Breast epithelium (tissue), 4 donors: Measurements from ENCODE around the gene STX5. TPM values are rescaled to one million over a fixed set of nuclear protein-coding genes. Genes with fewer than 3 reads are reported as not detected.

Source experiments
- DNase-seq, 2 donors: peaks; one replicate each; pipeline ENCODE4 v3.0.0-alpha.2; 2019; ENCODE audit warnings: low spot score in 2 of 2
- H3K27ac ChIP-seq, 2 donors: fragments of 200-600 bp; sonication (generic) in 1 of 2; one replicate each; pipeline ENCODE4 v1.5.1; 2016 to 2019; ENCODE audit warnings: mild to moderate bottlenecking in 1 of 2
- H3K27me3 ChIP-seq, 2 donors: fragments of 200-600 bp; sonication (generic) in 1 of 2; one replicate each; pipeline versions ENCODE4 v1.5.1 to v1.6.0; 2017 to 2019; ENCODE audit warnings: control low read depth in 1 of 2, mild to moderate bottlenecking in 1 of 2
- H3K36me3 ChIP-seq: fragments of 200-600 bp; one replicate; pipeline ENCODE4 v1.5.1; 2019
- H3K4me1 ChIP-seq, 2 donors: fragments of 200-600 bp; sonication (generic); one replicate each; pipeline ENCODE4 v1.5.1; 2016 to 2019; ENCODE audit warnings: control low read depth in 1 of 2
- H3K4me3 ChIP-seq, 3 donors: fragments of 200-600 bp; sonication (generic); 1 replicate in 2 of 3; 2 replicates in 1 of 3; pipeline ENCODE4 v1.5.1; 2016 to 2019; ENCODE audit warnings: mild to moderate bottlenecking in 3 of 3, moderate library complexity in 2 of 3
- H3K9me3 ChIP-seq, 2 donors: fragments of 200-600 bp; sonication (generic) in 1 of 2; one replicate each; pipeline ENCODE4 v1.5.1; 2016 to 2019; ENCODE audit warnings: control low read depth in 1 of 2
- CTCF ChIP-seq, 3 donors: fragments of 450-650 bp; IDR thresholded peaks; one replicate each; pipeline ENCODE4 v1.5.1; 2016 to 2017; ENCODE audit warnings: antibody characterized with exemption in 3 of 3, mild to moderate bottlenecking in 3 of 3, moderate library complexity in 3 of 3
- POLR2A ChIP-seq: fragments of 450-650 bp; IDR thresholded peaks from one replicate; pipeline ENCODE4 v1.6.1; 2016; ENCODE audit warnings: antibody characterized with exemption, mild to moderate bottlenecking, moderate library complexity
- POLR2AphosphoS5 ChIP-seq, 3 donors: sonication (generic); formaldehyde crosslinking; IDR thresholded peaks; one replicate each; pipeline ENCODE4 v1.6.1; 2017; ENCODE audit warnings: antibody characterized with exemption in 3 of 3
- intact Hi-C: fragments of 100-400 bp; cut with DNase I; formaldehyde crosslinking; loops from one replicate; pipeline ENCODE4 v1.15.1; 2023; ENCODE audit warnings: low total_unique reads
- total RNA-seq, 3 donors: library from RNA; depleted of rRNA; stranded (reverse); fragments of >200 nt; gene quantifications; one replicate each; pipeline ENCODE4 v1.1.0, GENCODE V29; 2016

STX5 gene
- total RNA-seq, 3 donors from 2014 or later = 30.8 to 42.3 (median 34.2) TPM

GRCh38 chr11:62816557-62816956 is 15.3 kb downstream of the STX5 start:
- H3K4me3 ChIP-seq = no peak overlapping the region
- H3K9me3 ChIP-seq = no peaks in the 10 kb centered on the region
- no peak for DNase-seq
- TF ChIP-seq CTCF (IDR thresholded peaks at IDR 0.05) (no peak), POLR2A (no peak), POLR2AphosphoS5 (IDR thresholded peaks at IDR 0.05) (no peak)
- H3K36me3 ChIP-seq = no peaks in the 10 kb centered on the region
- intact Hi-C loops = no loop called here
- H3K27ac ChIP-seq = no peak overlapping the region
- H3K27me3 ChIP-seq = no peaks in the 10 kb centered on the region
- no peaks in the 10 kb centered on the region for H3K4me1 ChIP-seq

- no peak overlapping the region for H3K4me3 ChIP-seq
- no peak for TF ChIP-seq POLR2AphosphoS5 (IDR thresholded peaks at IDR 0.05)
- TF ChIP-seq POLR2A = no peak
- TF ChIP-seq CTCF (IDR thresholded peaks at IDR 0.05) = no peak
- no peaks in the 10 kb centered on the region for H3K4me1 ChIP-seq
- H3K27ac ChIP-seq = no peak overlapping the region
- no peaks in the 10 kb centered on the region for H3K36me3 ChIP-seq
- no peaks in the 10 kb centered on the region for H3K9me3 ChIP-seq
- H3K27me3 ChIP-seq = no peaks in the 10 kb centered on the region
- intact Hi-C loops = no loop called here
- no peak for DNase-seq
These were observed 20.2 kb downstream of the STX5 start for GRCh38 chr11:62811659-62812058.

GRCh38 chr11:62810748-62811147 is 21.1 kb downstream of the STX5 start:
- H3K4me3 ChIP-seq = no peak overlapping the region

DNA sequence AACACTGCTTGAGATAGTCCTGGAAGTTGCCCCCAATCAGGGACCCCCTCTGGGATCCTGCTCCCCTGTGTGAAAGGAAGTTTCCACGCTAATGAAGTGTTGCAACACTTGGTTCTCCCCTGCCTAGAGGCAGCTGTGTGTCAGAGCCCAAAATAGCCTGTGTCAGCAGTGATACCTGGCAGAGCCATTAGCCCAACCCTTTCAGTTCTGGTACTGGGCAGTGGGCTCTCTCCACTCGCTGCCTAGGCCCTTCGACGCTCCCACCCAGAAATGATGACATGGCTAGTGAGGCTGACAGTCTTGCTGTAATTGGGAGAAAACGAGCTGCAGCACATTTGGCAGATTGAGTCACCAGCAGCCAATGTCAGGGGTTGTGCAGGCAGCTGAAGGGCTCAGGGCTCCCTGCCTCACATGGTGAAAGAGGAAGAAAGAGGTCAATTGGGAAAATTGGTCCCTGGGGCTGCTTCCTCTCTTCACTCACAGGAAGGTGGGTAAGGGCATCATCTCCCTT is 25.2 kb downstream of the STX5 start:
- DNase-seq = no peak
- no peak for TF ChIP-seq CTCF (IDR thresholded peaks at IDR 0.05)
- TF ChIP-seq POLR2AphosphoS5 (IDR thresholded peaks at IDR 0.05) = peak in 1 of 3 donors; percentile 18
- H3K9me3 ChIP-seq = no peaks in the 10 kb centered on the region
- no peaks in the 10 kb centered on the region for H3K27me3 ChIP-seq
- H3K4me3 ChIP-seq = no peak overlapping the region
- no peaks in the 10 kb centered on the region for H3K36me3 ChIP-seq
- intact Hi-C loops = no loop called here
- H3K4me1 ChIP-seq = no peaks in the 10 kb centered on the region
- peak overlapping the region; percentile 95 for H3K27ac ChIP-seq

More at GRCh38 chr11:62810748-62811147, 21.1 kb downstream of the STX5 start:
- TF ChIP-seq POLR2AphosphoS5 (IDR thresholded peaks at IDR 0.05) (no peak), POLR2A (no peak), CTCF (IDR thresholded peaks at IDR 0.05) (no peak)
- Histone ChIP-seq H3K27ac (no peak overlapping the region), H3K9me3 (no peaks in the 10 kb centered on the region), H3K4me1 (no peaks in the 10 kb centered on the region), H3K36me3 (no peaks in the 10 kb centered on the region), H3K27me3 (no peaks in the 10 kb centered on the region)
- intact Hi-C loops = no loop called here
- DNase-seq = no peak

- H3K4me1 ChIP-seq = no peaks in the 10 kb centered on the region
- no peaks in the 10 kb centered on the region for H3K36me3 ChIP-seq
- no peaks in the 10 kb centered on the region for H3K27me3 ChIP-seq
- H3K9me3 ChIP-seq = no peaks in the 10 kb centered on the region
- no peak for DNase-seq
- intact Hi-C loops = no loop called here
- H3K4me3 ChIP-seq = peak overlapping the region; percentile 88 to 98 (median 92)
- TF ChIP-seq POLR2AphosphoS5 (IDR thresholded peaks at IDR 0.05) (no peak), CTCF (IDR thresholded peaks at IDR 0.05) (no peak), POLR2A (no peak)
- H3K27ac ChIP-seq = peak overlapping the region; percentile 95
These were observed 25.9 kb downstream of the STX5 start for GRCh38 chr11:62805961-62806441.
